Measurements from ENCODE around the gene TXNDC11.
"Not testable (repeated sequence)": the region's sequence is repeated elsewhere in the genome, so short reads cannot be mapped to it uniquely, and the experiment has no call there.

TXNDC11 gene, protein sequence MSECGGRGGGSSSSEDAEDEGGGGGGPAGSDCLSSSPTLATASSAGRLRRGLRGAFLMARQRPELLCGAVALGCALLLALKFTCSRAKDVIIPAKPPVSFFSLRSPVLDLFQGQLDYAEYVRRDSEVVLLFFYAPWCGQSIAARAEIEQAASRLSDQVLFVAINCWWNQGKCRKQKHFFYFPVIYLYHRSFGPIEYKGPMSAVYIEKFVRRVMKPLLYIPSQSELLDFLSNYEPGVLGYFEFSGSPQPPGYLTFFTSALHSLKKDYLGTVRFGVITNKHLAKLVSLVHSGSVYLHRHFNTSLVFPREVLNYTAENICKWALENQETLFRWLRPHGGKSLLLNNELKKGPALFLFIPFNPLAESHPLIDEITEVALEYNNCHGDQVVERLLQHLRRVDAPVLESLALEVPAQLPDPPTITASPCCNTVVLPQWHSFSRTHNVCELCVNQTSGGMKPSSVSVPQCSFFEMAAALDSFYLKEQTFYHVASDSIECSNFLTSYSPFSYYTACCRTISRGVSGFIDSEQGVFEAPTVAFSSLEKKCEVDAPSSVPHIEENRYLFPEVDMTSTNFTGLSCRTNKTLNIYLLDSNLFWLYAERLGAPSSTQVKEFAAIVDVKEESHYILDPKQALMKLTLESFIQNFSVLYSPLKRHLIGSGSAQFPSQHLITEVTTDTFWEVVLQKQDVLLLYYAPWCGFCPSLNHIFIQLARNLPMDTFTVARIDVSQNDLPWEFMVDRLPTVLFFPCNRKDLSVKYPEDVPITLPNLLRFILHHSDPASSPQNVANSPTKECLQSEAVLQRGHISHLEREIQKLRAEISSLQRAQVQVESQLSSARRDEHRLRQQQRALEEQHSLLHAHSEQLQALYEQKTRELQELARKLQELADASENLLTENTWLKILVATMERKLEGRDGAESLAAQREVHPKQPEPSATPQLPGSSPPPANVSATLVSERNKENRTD

DNA sequence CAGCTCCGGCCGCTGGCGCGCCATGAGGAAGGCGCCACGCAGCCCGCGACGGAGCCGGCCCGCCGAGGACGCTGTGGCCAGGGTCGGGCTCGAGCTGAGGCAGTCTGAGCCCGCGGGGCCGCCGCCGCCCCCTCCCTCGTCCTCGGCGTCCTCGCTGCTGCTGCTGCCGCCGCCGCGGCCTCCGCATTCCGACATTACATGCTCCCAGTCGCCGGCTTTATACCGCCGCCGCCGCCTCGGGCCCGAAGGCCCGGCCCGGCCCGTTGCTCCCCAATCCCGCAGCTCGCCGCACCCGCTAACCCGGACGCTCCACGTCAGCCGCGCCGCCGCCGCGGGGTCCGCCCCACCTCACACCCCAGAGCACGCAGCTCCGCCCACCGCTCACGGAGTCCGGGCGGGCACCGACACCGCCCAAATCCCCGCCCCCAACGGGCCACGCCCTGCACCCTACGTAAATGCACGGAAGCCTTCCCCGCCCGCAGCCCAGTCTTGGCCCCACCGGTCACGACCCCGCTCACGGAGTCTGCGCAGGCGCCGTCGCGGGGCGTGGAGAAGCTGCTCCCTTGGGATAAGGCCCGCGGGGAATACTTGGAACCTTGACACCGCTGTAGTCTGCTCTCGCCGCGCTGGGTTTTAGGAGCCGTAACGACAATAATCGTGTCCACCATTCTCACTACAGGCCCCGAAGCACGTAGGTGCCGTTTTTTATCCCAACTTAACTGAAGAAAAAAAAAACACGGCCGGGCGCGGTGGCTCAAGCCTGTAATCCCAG, at the start of gene TXNDC11:
TXNDC11 (minus strand) TSS at position 322 of the 772 bp plus-strand sequence; CDS start at position 195, 127 bp downstream.
- peak within 1 kb of the TSS; percentile 72 for H3K4me3 ChIP-seq (ENCODE audit: low read depth, low read length)

DNA sequence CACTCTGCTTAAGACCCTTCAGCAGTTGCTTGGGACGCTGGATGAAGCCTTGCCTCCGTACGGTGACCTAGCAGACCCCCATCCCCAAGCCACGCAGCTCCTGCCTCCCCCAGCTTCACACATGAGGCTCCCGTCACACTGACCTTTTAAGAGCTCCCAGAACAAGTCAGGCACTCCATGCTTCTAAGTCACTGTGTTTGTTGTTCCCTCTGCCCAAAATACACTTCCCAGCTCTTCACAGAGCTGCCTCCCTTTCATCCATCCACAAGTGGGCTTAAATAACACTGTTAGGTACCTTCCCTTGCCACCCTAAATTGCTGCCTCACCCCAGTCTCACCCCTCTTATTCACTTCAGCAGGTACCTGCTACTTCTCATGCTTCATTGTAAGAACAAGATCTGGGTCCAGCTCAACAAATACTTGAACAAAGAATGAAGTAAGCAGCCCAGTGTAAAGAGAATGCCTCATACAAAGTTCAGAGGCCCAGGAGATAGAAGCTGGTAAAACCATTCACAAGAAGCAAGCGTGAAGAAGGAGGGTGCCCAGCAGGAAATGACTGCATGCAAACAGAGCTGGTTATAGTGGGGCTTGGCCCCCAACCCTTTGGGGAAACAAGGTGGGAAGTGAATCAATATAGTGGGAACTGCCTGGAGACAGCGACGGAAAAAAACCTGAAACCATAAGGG, 48.6 kb upstream of the TXNDC11 start:
- H3K4me3 ChIP-seq (ENCODE audit: low read depth, low read length) = no peak overlapping the region

DNA sequence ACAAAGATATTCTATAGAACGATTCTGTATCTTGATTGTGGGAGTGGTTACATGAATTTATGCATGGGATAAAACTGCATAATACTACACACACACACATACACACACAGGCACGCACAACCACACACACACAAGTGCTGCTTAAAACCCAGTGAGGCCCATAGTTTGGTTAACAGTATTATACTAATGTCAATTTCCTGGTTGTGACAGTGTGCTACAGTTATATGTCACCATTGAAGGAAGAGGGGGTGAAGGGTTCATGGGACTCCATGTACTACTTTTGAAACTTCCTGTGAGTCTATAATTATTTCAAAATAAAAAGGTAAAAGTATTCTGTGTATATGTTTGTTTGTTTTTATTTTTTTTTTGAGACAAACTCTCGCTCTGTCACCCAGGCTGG, 46.3 kb upstream of the TXNDC11 start:
- no peak overlapping the region for H3K4me3 ChIP-seq (ENCODE audit: low read depth, low read length)

DNA sequence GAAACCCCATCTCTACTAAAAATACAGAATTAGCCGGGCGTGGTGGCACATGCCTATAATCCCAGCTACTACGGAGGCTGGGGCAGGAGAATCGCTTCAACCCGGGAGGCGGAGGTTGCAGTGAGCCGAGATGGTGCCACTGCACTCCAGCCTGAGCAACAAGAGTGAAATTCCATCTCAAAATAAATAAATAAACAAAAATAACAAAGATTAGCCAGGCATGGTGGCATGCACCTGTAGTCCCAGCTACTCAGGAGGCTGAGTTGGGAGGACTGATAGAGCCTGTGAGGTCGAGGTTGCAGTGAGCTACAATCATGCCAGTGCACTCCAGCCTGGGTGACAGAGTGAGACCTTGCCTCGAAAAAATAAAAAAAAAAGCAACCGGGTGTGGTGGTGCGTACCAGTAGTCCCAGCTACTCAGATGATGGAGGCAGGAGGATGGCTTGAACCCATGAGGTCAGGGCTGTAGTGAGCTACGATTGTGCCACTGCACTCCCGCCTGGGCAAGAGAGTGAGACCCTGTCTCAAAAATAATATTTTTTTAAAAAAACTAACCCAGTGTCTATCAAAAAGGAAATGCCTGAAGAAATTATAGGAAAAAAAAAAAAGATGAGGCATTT, 42.4 kb upstream of the TXNDC11 start:
- not testable (repeated sequence) for H3K4me3 ChIP-seq (ENCODE audit: low read depth, low read length)

DNA sequence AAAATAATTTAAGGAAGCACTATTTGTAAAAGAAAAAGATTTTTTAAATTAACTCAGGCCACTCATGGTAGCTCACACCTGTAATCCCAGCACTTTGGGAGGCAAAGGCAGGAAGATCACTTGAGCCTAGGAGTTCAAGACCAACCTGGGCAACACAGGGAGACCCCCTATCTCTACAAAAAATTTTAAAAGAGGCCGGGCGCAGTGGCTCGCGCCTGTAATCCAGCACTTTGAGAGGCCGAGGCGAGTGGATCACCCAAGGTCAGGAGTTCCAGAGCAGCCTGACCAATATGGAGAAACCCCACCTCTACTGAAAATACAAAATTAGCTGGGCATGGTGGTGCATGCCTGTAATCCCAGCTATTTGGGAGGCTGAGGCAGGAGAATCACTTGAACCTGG, 41.7 kb upstream of the TXNDC11 start:
- H3K4me3 ChIP-seq (ENCODE audit: low read depth, low read length) = not testable (repeated sequence)

DNA sequence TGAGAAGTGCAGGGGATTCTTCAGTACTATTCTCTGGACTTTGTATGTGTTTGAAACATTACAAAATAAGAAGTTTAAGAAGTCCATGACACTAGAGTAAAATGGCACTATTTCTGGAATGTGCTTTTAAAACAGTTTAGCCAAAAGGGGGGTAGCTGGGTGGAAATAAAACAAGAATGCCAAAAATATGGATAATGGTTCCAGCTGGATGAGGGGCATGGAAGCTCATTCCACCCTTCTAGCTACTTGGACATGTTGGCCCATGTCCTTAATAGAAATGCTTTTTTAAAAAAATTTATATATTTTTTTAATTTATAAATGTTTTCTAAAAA, 41.3 kb upstream of the TXNDC11 start:
- no peak overlapping the region for H3K4me3 ChIP-seq (ENCODE audit: low read depth, low read length)

DNA sequence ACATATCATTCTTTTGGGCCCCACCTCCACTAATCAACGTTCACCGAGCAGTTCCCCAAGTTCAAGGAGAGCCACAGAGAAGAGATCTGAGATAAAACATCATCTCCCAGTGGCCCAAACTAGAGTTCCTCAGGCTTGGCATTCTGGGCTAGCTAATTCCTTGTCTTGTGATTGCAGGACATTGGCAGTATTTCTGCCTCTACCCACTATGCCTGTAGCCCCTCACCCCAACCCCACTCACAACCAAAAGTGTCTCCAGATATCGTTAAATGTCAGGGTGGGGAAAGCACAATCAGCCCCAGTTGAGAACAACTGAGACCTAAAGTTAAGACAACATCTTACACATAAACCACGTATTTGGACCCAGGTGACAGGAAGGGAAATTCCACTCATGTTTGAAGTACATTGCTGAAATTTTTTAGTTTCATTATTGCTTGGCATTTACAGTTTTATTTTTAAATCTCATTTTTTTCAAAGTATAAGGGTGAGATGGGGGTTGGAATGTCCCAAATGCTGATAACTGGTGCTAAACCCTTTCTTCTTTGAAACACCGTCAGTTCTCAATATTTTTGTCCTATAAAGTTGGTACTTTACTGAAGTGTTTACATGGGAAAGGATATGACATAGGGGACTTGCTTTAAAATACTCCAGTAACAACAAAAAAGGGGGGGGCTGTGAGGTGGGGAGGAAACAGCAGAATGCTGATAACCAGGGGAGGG, 40.8 kb upstream of the TXNDC11 start:
- no peak overlapping the region for H3K4me3 ChIP-seq (ENCODE audit: low read depth, low read length)

DNA sequence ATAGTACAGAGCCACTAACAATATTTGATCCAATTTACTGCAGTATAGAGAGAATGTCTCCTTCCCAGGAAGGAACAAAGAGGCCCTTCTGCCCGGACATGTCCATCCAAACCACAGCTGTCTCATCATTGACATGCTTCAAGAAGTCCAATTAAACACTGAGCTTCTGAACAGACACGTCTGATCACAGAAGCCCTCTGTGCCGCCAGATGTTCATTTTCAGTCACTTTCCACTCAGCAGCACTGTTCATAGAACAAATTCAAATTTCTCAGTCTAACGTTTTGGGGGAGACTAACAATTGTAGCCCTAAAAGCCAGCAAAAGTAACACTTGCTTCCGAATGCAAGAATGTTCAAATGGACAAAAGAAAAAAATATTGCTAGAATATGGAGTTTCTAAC, 39.1 kb upstream of the TXNDC11 start:
- H3K4me3 ChIP-seq (ENCODE audit: low read depth, low read length) = no peak overlapping the region

DNA sequence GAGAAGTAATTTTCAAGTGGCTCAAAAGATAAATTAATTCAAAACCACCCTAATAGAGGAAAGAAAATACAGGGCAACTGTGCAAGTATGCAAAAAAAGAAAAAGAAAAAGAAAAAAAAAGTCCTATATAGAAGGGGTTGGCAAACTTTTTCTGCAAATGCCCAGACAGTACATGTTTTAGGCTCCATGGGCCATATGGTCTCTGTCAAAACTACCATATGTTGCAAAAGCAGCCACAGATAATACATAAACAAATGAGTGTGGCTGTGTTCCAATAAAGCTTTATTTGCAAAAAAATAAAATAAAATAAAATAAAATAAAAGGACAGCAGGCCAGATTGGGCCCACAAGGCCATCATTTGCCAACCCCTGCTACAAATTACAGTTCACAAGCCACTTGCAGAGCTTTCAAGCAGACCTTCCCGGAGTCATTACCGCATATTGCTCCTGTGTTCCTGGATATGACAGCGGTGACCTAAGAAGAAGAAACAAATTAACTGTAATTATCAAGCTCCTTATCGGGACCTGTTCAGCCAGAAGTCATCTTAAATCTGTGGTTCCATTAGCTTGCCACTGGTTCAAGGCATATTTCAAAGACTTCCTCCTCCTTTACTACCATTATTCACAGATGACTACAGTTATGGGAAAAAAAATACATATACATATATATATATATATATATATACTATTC, 38.5 kb upstream of the TXNDC11 start:
- no peak overlapping the region for H3K4me3 ChIP-seq (ENCODE audit: low read depth, low read length)

DNA sequence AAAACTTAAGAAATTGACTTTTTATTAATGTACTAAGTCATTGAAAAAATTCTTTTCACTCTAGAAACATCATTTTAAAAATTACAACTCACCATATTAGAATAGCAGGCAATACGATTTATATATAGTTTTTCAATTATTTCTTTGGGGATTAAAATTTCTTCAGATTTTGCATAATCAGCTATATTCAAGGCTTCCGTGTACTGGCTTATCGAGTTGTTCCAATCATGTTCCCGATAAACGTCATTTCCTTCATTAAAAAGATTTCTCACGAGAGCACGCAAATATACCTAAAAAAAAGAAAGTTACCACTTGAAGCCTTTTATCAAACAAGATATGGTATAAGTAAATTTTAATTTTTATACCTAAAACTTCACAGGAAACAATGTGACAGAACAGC, 36.4 kb upstream of the TXNDC11 start:
- H3K4me3 ChIP-seq (ENCODE audit: low read depth, low read length) = no peak overlapping the region

DNA sequence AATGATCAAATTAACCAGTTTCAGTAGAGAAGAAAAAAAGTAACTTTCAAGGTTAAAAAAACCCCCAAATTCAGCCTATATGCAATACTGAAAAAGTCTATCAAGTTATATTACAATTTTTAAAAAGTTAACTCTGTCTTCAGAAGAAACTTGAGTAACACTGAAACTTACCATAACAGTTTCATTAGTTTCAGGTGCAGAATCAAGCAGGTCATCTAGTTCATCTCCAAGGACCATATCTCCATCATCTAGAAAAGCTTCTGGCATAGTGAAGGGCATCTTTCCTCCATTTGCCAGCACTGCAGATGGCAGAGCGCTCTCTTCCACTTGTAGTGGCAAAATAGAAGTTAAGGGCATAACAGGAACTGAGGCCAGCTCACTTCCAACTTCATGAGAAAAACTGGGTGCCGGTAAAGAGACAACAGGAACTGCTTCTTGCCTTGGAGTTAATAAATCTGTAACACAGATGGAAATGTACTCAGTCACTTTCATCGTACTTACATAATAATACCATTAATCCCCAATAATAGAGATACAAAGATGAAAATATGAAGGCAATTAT, 31.5 kb upstream of the TXNDC11 start:
- no peak overlapping the region for H3K4me3 ChIP-seq (ENCODE audit: low read depth, low read length)

DNA sequence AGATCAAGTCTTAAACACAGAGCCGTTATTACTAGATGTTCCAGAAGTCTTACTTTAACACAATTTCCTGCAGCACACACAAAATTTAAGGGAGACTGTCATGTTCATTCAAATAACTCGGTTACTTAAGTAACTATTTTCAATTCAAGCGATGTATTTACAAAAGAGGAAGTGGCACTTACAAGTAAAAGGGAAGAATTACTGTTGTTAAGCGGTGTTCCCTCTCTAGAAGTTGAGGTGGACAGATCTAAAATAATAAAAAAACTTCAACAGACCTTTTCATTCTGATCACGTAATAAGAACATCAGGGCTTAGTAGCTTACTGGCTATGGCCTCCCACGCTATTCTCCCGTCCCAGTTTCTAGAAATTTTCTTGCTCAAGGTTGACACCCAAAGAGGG, 26.2 kb upstream of the TXNDC11 start:
- no peak overlapping the region for H3K4me3 ChIP-seq (ENCODE audit: low read depth, low read length)

DNA sequence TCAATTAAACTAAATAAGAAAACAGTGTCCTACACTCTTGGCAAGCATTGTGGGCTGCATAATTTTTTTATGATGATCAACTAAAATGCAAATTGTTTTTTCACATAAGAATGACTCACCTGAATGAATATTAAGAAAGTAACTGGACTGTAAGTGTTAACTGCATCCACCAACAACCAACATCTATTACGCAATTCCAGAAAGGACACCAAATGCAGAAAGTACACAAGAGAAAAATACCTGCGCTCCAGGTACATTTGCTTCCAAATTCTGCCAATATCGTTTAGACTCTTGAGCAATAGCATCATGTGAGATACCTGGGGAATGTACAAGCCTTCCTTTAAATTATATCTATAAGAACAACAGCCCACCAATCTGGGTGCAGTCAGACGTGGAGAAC, 19.8 kb upstream of the TXNDC11 start:
- no peak overlapping the region for H3K4me3 ChIP-seq (ENCODE audit: low read depth, low read length)

DNA sequence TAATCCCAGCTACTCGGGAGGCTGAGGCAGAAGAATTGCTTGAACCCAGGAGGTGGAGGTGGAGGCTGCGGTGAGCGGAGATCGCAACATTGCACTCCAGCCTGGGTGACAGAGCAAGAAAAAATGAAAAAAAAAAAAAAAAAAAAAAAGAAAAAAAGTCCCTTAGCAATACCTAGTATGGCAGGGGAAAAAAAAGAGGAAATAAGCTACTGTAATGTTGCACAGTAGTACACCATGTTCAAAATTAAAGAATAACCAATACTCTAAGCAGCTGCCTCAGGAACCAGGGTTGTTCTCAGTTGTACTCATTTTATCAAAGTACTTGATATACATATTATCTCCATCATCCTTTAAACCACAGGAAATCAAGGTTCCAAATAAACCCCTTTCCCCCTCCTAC, 17.3 kb upstream of the TXNDC11 start:
- no peak overlapping the region for H3K4me3 ChIP-seq (ENCODE audit: low read depth, low read length)

DNA sequence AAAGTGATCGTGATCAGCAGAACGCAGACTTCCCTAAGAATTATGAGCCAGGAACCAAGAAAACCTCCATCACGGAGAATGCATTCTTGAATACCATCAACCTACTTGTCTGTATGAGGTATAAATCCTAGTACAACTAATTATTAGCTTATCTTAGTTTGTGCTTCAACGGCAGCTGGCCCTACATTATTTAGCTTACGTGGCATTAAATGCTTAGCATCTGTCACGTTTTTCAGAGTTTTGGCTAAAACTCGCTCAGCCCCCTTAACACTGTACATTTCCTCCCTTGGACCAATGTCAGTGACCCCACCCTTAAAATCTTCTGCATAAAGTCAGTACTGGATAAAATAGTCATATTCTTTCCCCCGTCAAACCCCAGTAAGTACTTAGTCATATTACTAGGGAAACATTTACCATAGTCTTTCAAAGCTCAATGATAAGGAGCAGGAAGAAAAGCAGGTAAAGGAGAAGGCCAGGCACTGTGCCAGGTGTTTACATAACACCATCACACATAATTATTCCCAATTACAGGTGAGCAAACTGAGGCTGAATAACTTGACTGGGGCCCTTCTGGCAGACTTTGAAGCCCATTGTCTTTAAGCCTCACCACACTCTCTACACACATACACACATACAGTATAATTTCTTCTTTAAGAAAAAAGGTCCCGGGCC, 16.6 kb upstream of the TXNDC11 start:
- H3K4me3 ChIP-seq (ENCODE audit: low read depth, low read length) = no peak overlapping the region

DNA sequence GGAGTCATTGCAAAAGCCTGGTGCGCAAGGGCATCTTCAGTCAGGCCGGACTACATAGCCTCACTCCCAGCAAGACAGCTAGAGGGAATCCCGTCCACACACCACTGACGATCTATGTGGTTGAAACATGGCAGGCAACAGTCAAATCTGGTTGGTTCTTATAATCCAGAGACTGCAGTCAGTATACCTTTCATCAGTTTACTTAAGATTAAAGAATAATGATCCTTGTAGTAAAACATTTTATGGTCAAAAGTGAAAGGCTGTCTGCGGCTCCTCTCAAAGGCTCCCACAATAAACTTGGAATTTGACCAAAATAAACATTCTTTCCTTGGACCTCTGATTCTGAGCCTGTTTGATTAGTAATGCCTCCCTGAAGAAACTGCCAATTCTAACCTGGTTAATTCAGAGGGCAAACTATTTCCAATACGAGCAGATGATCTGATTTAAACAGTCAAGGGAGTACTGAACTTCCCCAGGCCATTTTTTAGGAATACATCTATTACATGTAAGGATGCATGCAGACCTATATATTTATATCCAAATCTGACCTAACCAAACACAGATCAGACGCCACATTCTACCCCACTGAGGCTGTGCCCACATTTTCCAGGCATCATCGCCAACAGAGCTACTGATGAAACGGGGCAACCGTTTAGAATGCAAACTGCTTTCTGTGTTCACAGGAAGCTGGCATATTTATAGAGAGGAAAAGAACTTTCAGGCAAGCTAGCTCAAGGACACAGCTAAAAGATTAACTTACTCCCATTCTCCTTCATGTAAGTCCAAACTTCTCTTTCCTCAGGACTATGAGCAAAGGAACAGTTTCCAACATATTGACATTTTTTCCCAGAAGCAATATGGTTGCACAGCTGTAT, 15.3 kb upstream of the TXNDC11 start:
- no peak overlapping the region for H3K4me3 ChIP-seq (ENCODE audit: low read depth, low read length)

DNA sequence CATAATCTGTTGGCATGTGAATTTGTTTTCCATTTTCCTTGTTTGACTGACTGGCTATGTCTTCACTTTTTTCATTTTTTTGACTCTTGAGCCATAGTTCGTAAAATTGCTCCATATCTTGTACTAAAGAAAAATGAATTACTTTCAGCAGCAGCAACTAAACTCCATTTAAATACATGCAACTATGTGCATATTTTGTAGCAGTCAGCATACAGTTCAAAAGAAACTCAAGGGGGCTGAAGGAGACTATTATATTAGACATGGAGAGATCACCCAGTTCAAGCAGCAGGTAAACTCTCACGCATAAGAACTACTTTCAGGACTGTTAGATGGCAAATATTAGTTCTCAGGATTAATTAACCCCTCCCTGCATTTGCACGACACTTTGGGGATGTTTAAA, 13.6 kb upstream of the TXNDC11 start:
- no peak overlapping the region for H3K4me3 ChIP-seq (ENCODE audit: low read depth, low read length)
